PC-9 (cell line): ENCODE measurements around the gene RAB11A. TPM values are rescaled to one million over a fixed set of nuclear protein-coding genes. Genes with fewer than 3 reads are reported as not detected.

Experiments
- BruUV-seq: library from RNA; stranded (reverse); fragments of 400-500 nt; replicated peaks from 2 replicates; lab custom pipeline; 2021; lab: Mats Ljungman, UMichigan
- CTCF ChIA-PET: fragments of 300-600 bp; sonication (Branson Sonifier 250); formaldehyde crosslinking; loops from one replicate; lab custom pipeline; 2022; ENCODE audit warnings: antibody characterized with exemption; lab: Charles Lee
- POLR2A ChIA-PET: fragments of 300-600 bp; sonication (Branson Sonifier 250); formaldehyde crosslinking; loops from one replicate; lab custom pipeline; 2022; ENCODE audit warnings: antibody characterized with exemption; ENCODE audit not compliant: unreplicated experiment; lab: Charles Lee
- DNase-seq, 2 experiments: peaks; one replicate each; pipeline versions ENCODE4 v3.0.0 to v3.0.0-alpha.2; 2015 to 2022; ENCODE audit warnings: mixed read lengths in 1 of 2
- H2AFZ ChIP-seq: fragments of 200-600 bp; sonication (generic); 2 replicates; pipeline ENCODE4 v1.8.1; 2017; ENCODE audit warnings: antibody characterized with exemption
- H3F3A ChIP-seq: fragments of 200-600 bp; sonication (generic); 2 replicates; pipeline ENCODE4 v1.8.1; 2017; ENCODE audit warnings: antibody characterized with exemption, mild to moderate bottlenecking, low read depth; ENCODE audit not compliant: insufficient read depth
- H3K27ac ChIP-seq: fragments of 200-600 bp; sonication (generic); 2 replicates; pipeline ENCODE4 v1.6.1; 2016; ENCODE audit warnings: mixed run types
- H3K27me3 ChIP-seq: fragments of 200-600 bp; sonication (generic); 2 replicates; pipeline ENCODE4 v1.6.1; 2016; ENCODE audit warnings: low read depth, mixed run types; ENCODE audit not compliant: insufficient read depth
- H3K36me3 ChIP-seq: fragments of 200-600 bp; sonication (generic); 2 replicates; pipeline ENCODE4 v1.6.1; 2016; ENCODE audit warnings: low read depth, mixed run types
- H3K4me1 ChIP-seq: fragments of 200-600 bp; sonication (generic); replicated peaks from 2 replicates; pipeline ENCODE4 v1.6.1; 2016; ENCODE audit warnings: mixed run types; ENCODE audit not compliant: insufficient read depth
- H3K4me2 ChIP-seq: fragments of 200-600 bp; sonication (generic); 2 replicates; pipeline ENCODE4 v1.6.1; 2017; ENCODE audit warnings: mixed run types
- H3K4me3 ChIP-seq: fragments of 200-600 bp; sonication (generic); 2 replicates; pipeline ENCODE4 v1.6.1; 2016; ENCODE audit warnings: mixed run types
- H3K79me2 ChIP-seq: fragments of 200-600 bp; sonication (generic); 2 replicates; pipeline ENCODE4 v1.6.1; 2017; ENCODE audit warnings: low read depth, mixed run types
- H3K9me2 ChIP-seq: fragments of 200-600 bp; sonication (generic); 2 replicates; pipeline ENCODE4 v1.8.1; 2017; ENCODE audit warnings: mild to moderate bottlenecking; ENCODE audit not compliant: insufficient read depth
- H3K9me3 ChIP-seq: fragments of 200-600 bp; sonication (generic); 2 replicates; pipeline ENCODE4 v1.8.1; 2016; ENCODE audit warnings: low read depth; ENCODE audit not compliant: insufficient read depth
- H4K20me1 ChIP-seq: fragments of 200-600 bp; sonication (generic); 2 replicates; pipeline ENCODE4 v1.8.1; 2017; ENCODE audit not compliant: insufficient read depth
- EZH2 ChIP-seq: fragments of 200-600 bp; sonication (generic); IDR thresholded peaks from 2 replicates; pipeline ENCODE4 v1.8.0; 2017; ENCODE audit warnings: antibody characterized with exemption, low read depth
- intact Hi-C: fragments of 100-400 bp; cut with micrococcal nuclease; formaldehyde crosslinking; loops from one replicate; pipeline ENCODE4 v1.10.0; 2022; ENCODE audit not compliant: unreplicated experiment
- total RNA-seq: library from RNA; stranded (reverse); gene quantifications from 2 replicates; pipeline ENCODE4 v1.2.3, GENCODE V29; 2021
- TF ChIP-seq, protein P1 (sequence below): fragments of 200-600 bp; sonication (generic); conservative IDR thresholded peaks from 2 replicates; pipeline ENCODE4 v1.6.1; 2017; ENCODE audit warnings: mixed run types, antibody characterized with exemption, mild to moderate bottlenecking, moderate library complexity

The RAB11A gene
- total RNA-seq, 1 experiment from 2014 or later: 233 TPM

DNA sequence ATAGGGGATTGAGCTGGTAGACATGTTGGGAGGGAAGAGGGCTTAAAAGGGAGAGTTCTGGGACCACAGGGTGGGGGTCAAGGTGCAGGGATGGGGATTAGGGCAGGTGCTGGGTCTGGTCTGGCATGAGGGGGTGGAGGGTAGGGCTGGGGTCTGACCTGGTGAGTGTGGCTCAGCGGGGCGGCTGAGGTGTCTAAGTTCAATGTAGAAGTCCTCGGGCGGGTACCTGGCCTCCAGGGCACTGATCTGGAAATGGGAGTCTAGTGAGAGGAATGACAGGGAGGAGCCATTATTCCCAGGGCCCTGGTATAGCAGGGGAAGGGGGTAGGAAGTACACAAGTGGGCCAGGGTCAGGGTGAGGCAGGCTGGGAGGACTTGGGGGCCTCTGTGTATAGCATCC is 39.6 kb downstream of the RAB11A start:
- no peaks in the 10 kb centered on the region for H4K20me1 ChIP-seq
- no peak overlapping the region for H3K27ac ChIP-seq
- no TSS peak for BruUV-seq
- H3F3A ChIP-seq: peaks cover 25% of the 10 kb centered on the region; the same call in 1 of the 2 replicates
- CTCF ChIA-PET: no interaction called here
- no peak for DNase-seq
- intact Hi-C loops: loop anchor here (10.0 kb wide), 1 partner anchor 596 kb away; the partner anchor contains the start of genes RPL4 and ZWILCH
- H3K27me3 ChIP-seq: no peaks in the 10 kb centered on the region
- peaks cover 33% of the 10 kb centered on the region for H3K4me1 ChIP-seq
- no peak overlapping the region for H3K4me2 ChIP-seq
- TF ChIP-seq, protein P1, sequence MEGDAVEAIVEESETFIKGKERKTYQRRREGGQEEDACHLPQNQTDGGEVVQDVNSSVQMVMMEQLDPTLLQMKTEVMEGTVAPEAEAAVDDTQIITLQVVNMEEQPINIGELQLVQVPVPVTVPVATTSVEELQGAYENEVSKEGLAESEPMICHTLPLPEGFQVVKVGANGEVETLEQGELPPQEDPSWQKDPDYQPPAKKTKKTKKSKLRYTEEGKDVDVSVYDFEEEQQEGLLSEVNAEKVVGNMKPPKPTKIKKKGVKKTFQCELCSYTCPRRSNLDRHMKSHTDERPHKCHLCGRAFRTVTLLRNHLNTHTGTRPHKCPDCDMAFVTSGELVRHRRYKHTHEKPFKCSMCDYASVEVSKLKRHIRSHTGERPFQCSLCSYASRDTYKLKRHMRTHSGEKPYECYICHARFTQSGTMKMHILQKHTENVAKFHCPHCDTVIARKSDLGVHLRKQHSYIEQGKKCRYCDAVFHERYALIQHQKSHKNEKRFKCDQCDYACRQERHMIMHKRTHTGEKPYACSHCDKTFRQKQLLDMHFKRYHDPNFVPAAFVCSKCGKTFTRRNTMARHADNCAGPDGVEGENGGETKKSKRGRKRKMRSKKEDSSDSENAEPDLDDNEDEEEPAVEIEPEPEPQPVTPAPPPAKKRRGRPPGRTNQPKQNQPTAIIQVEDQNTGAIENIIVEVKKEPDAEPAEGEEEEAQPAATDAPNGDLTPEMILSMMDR: no peak
- no peak for TF ChIP-seq EZH2
- POLR2A ChIA-PET: interaction anchor here (0.6 kb wide), 1 partner anchor 595 kb away, joined by 4 read pairs; no protein-coding TSS in a partner anchor
- H3K79me2 ChIP-seq: no peaks in the 10 kb centered on the region
- H3K9me2 ChIP-seq: no peaks in the 10 kb centered on the region
- no peak overlapping the region for H2AFZ ChIP-seq
- H3K9me3 ChIP-seq: no peaks in the 10 kb centered on the region
- H3K36me3 ChIP-seq: 0 out of 2 replicates have a peak, but pooled peaks cover 8% of the 10 kb centered on the region
- no peak overlapping the region for H3K4me3 ChIP-seq

DNA sequence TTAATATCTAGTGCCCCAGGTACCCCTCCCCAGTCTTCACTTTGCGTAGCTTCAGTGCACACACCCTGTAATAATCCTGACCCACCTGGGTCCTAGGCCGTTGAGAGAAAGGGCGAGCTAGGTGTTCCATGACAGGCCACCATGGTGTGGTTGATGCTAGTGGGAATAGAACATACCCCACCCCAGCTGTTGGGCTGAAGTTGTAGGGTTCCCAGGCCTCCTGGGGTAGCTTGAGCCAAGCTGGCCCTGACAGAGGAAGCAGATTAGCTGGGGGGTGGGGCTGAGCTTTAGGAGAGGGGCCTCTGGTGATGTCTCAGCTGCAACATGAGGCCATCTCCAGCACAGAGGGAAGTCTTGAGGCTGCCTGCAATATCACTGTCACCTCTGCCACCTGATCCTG is 40.5 kb downstream of the RAB11A start:
- TF ChIP-seq, protein P1: no peak
- TF ChIP-seq EZH2: no peak
- Histone ChIP-seq H2AFZ (no peak overlapping the region), H3K4me1 (peaks cover 30% of the 10 kb centered on the region), H3K4me3 (no peak overlapping the region), H3F3A (peaks cover 25% of the 10 kb centered on the region; the same call in 1 of the 2 replicates), H3K79me2 (no peaks in the 10 kb centered on the region), H3K36me3 (0 out of 2 replicates have a peak, but pooled peaks cover 6% of the 10 kb centered on the region), H3K4me2 (no peak overlapping the region), H3K9me2 (no peaks in the 10 kb centered on the region), H3K27me3 (no peaks in the 10 kb centered on the region), H3K27ac (no peak overlapping the region), H4K20me1 (no peaks in the 10 kb centered on the region), H3K9me3 (no peaks in the 10 kb centered on the region)
- DNase-seq: no peak
- no TSS peak for BruUV-seq
- intact Hi-C loops: loop anchor here (10.0 kb wide), 2 partner anchors 285 to 595 kb away; partner anchors contain the start of genes RPL4 and ZWILCH
- ChIA-PET POLR2A (interaction anchor here (0.6 kb wide), 1 partner anchor 594 kb away, joined by 4 read pairs; no protein-coding TSS in a partner anchor), CTCF (interaction anchor here (0.5 kb wide), 1 partner anchor 305 kb away, joined by 18 read pairs; no protein-coding TSS in a partner anchor)

DNA sequence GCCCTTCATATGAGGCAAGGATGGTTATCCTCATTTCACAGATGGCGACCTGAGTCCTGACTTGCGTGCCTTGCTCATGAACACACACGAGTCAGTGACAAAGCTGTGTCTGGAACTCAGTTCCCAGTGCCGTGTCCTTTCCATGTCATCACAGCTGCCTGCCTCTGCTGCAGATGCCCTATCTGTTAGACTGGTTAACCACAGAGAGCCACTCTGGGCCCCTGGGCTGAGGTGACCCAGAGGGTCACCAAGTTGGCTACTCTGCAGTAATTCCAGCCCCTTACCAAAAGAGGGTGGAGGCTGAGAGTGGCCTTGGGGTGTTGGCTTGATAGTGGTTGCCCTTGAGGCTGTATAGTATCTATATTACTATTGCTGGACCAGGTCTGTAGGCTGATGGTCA is 41.0 kb downstream of the RAB11A start:
- H3K4me3 ChIP-seq: no peak overlapping the region
- intact Hi-C loops: loop anchor here (10.0 kb wide), 1 partner anchor 284 kb away; no protein-coding TSS in a partner anchor
- no peaks in the 10 kb centered on the region for H3K9me3 ChIP-seq
- no peaks in the 10 kb centered on the region for H3K79me2 ChIP-seq
- no peaks in the 10 kb centered on the region for H4K20me1 ChIP-seq
- peaks cover 23% of the 10 kb centered on the region; the same call in 1 of the 2 replicates for H3F3A ChIP-seq
- no peak for DNase-seq
- H3K4me1 ChIP-seq: peaks cover 25% of the 10 kb centered on the region
- no peak overlapping the region for H2AFZ ChIP-seq
- BruUV-seq: no TSS peak
- no peaks in the 10 kb centered on the region for H3K27me3 ChIP-seq
- H3K4me2 ChIP-seq: no peak overlapping the region
- ChIA-PET POLR2A (no interaction called here), CTCF (no interaction called here)
- no peak for TF ChIP-seq EZH2
- TF ChIP-seq, protein P1: no peak
- 0 out of 2 replicates have a peak, but pooled peaks cover 6% of the 10 kb centered on the region for H3K36me3 ChIP-seq
- no peaks in the 10 kb centered on the region for H3K9me2 ChIP-seq
- H3K27ac ChIP-seq: no peak overlapping the region
